ENCODE data around the gene ATRAID.

ATRAID gene

DNA sequence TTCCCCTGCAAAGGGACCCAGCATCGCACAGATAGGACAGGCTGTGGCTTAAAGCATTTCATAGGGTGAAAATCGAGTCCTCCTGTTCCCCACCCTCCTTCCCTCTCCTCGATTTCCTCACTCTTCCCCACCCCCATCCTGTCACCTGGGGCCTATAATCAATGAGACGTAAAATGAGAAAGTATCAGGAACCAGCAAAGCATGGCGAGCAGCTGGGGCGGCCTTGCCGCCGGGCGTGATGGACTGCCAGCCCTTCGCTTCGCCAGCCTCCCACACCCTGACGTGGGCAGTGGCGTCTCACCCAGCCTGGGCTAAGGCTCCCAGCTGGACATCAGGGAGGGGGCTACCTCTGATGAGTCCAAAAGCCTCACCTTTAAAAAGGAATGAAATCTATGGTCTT, 39.9 kb downstream of the ATRAID start:
- DNase-seq, result no peak

DNA sequence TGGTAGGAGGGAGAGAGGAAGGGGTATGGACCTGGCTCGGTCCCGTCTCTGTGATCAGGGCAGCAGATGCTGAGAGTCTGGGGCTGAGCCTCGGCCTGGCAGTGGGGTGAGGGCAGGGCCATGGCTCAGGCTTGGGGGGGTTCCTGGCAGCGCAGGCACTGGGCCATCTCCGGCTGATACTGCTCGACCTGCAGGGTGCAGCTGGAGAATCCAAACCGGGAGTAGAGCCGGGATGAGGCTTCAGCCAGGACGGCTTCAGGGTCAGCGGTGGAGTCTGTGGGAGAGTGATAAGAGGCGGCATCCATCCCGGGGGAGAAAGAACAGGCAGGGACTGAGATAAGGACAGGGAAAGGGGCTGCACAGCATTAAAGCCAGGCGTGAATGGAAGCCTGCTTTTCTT, 43.3 kb downstream of the ATRAID start:
- no peak for DNase-seq

DNA sequence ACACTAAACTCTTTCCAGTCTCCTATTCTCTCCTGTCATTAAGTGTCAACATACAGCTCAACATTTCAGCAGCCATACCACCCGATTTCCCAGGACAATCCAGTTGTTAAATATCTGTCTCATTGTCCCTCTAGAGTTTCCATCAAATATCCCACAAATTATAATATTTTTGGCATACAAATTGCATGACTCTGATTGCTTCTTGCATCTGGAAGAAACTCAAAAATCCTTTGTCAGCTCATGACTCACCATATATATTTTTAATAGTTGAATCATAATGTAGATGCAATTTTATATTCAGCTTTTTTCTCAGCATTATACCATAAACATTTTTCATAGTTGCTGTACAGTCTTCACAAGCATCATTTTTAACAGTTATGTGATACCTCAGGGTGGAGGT, 43.8 kb downstream of the ATRAID start:
- peak; percentile 60 for DNase-seq

DNA sequence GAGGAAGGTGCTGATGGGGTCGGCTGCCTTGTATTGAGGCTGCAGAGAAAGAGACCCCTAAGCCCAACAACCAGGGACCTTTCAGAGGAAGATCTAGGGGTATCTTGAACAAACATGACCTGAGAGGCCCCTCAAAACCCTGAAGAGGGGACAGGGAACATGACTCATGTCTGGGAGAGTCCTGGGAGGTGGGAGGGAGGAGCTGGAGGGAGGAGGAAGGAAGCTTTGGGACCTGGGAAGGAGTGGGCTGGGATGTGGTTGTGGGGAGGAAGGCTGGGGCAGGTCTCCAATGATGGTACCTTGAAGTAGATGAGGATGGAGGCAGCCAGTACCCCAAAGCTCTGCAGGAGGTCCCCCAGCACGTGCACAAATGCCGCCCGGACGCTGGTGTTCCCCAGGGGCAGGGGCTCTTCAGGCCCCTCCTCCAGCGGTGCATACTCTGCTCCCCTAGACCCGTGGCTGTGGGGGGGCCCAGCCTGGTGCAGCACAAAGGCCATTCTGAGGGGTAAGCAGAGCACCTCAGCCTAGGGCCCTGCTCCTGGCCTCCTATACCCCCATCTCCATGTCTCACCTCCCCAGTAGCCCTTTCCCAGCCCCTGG, 45.1 kb downstream of the ATRAID start:
- no peak for DNase-seq

DNA sequence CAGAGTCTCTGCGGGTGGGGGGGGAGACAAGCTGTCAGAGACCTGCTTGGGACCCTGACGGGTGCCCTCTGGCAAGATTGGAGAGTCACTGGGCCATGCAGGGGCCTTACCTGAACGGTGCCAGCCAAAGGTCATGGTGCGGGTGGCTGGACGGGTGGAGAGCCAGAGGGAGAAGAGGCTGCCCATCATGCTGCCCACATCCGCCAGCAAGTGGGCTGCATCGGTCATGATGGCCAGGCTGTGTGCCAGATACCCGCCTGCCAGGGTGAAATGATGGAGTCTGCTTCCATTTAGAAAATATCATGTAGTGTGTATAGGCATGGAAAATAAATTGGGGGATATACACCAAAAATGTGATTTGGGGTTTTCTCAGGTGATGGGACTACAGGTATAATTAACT, 46.2 kb downstream of the ATRAID start:
- DNase-seq, result no peak

DNA sequence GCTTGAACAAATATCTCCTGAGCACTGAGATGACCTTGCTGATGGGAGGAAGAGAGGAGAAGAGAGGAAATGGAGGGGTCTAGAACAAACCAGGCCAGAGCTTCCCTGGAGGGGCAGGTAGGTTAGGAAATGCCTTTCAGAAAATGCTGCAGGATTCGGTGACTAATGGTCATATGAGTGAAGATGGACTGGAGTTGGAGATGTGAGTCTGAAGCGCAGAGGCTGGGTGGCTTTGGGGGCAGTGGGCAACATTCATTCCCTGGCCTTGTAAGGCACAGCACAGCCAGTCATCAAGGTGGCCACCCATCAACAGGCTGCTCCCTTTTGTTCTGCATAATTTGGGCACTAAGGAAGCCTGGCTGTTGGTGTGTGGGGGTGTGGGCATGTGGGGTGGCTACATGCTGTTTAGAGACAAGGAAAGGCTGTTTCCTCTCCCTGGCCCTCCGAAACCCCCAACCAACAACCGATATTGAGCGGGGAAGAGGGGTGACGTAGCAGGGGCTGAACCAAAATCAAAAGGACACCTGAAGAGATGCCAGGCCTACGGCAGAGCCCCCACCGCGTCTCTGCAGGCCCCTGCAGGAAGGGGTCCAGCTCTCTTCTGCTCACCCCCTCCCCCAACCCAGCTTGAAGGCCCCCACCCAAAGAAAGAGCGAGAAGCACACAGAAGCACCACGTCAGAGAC, 49.5 kb downstream of the ATRAID start:
- DNase-seq, result no peak

DNA sequence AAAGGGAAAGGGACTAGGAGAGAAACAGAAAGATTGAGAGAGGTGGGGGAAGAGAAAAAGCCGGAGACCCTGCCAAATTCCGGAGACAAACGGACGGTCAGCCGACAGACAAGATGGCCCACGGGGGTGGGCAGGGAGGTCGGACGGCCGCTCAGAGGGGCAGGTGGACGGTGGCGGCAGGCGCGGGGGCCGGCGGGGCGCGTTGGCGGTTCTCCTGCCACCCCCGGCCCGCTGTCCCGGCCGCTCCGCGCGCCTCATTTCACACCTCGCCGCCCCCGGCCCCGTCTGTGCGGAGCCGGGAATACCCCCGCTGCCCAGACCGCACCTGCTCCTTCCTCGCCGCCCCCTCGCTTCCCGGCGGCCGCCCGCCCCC, 50.1 kb downstream of the ATRAID start:
- DNase-seq, result no peak

DNA sequence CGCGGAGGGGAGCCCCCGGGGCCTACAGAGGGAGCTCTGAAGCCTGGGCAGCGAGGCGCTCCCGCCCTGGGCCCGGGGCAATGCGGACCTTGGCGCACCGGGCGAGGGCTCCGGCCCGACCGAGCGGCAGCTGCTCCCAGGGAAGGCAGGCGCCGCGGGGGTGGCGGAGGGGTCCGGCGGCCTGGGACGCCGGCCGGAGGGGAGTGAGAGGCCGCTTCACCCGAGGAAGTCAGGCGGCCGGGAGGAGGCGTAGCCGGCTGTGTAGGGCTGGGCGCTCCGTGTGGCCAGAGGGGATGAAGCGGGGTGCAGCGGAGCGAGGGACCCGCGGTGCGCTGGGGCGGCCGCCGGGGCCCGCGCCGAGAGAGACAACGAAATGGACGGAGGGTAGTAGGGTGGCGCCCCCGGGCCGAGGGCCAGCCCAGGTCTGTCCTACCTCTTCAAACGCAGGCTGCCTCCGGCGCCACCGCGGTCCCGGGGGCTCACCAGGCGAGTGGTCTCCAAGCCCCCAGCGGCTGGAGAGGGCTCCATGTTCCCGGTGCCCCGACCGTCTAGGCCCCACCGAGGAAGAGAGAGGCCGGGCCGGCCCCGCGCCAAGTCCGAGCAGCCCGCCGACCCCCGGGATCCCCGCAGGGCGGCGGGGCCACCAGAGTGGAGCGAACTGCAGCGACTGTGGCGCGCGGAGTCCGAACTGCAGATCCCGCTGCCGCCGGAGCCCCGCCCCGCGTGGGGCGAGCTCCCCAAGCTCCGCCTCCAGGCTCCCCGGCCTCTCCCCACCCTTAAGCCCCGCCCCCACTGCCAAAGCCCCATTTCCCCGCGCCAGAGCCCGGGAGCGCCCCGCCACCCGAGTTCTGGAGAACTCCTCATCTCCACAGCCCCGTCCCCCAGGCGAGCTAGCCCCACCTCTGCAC, 50.8 kb downstream of the ATRAID start, which contains the start of gene SLC30A3:
TSS of gene SLC30A3 (minus strand) at position 669 of the 908 bp plus-strand sequence. CDS start at position 528, 141 bp downstream.
- DNase-seq, result peak; percentile 17

DNA sequence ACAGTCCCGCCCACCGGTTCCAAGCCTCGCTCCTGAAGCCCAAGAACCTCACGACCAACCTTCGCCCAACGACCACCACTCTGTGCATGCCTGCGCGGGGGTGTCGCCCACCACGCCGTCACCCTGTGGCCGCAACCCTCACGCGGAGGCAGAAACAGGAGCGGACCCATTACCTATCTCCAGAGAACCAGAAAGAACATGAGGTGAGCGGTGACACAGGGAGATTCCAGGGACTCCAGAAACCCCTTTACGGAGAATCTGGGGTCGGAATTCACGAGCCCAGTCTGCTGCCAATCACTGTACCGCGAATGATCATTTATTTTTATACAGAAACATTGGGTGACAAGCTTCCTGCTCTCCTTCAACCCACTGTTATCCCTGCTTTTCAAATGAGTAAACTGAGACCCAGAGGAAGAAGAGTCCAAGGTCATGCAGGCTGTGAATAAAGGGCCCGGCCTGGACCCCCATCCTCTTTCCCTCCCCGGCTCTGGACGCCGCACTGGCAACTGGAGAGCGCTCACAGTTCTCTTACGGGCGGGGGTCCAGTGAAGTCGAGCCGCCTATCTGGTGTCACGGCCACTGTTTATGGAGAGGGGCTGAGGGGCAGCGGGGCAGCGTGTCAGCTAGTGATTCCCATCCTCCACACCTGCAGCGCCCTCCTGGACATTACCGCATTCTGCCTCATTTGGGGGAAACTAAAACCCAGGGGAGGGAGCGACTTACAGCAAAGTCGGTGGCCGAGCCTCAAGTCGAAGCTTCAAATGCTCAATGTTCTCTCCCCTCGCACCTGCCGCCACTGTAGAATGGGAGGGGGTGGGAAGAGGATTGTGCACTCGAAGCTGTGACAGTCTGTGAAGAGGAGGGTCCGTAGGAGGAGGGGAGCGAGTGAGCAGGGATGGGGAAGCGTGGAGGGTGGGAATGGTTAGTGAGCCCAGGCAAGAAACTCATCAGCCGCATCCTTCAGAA, 51.7 kb downstream of the ATRAID start:
- no peak for DNase-seq

DNA sequence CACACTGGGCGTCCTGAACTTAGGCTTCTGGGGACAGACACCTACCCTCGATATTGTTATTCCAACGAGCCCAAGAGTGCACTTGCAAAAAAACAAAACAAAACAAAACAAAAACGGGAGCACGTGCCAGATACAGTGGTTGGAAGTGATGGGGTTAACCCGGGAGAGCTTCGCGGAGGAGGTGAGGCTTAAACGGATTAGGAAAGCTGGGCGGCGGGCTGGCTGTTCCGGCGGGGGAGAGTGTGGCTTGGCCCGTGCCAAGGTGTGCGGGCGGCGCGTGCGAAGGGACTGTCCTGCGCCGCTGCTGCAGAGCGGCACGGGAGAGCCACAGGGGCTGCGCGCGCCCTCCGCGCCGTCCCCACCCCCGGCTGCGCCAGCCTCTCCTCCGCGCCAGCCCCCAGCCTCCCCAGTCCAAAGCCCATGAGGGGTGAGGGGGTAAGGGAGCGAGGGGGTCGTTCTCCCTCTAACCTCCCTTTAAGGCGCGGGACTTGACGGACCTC, 52.5 kb downstream of the ATRAID start:
- DNase-seq, result no peak

DNA sequence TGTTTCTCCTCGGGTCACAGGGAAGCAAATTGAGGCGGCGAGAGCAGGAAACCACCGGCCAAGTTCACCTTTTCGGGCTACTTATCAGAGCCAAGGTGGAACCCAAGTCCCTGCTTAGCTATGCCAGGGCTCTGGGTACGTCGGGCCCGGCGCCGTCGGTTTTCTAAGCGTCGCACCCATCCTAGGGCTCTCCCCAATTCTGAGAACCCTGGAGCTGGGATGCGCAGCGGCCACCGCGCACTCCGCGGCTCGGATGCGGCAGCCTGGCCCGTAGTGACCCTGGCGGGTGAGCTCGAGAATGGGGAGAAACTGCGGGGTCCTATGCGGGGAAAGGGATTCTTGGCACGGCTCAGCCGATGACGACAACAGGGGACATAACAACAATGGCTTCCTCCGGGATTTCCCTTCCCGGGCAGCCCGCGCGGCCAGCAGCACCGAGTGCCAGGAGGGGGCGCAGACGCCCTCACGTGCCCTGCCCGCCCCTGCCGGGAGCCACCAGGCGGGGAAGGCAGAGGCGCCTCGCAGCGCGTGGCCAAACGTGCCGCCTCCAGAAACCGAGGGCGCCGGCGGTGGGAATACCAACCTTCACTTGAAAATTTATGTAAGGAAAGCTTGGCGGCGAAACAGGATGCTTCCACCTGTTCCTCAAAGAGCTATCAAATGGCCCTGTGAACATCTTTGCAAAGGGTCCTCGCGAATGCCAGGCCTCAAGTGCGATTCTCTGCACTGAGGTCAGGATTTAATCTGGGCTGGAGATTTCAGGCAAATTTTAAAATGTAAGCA, 53.1 kb downstream of the ATRAID start:
- peak; percentile 25 for DNase-seq

DNA sequence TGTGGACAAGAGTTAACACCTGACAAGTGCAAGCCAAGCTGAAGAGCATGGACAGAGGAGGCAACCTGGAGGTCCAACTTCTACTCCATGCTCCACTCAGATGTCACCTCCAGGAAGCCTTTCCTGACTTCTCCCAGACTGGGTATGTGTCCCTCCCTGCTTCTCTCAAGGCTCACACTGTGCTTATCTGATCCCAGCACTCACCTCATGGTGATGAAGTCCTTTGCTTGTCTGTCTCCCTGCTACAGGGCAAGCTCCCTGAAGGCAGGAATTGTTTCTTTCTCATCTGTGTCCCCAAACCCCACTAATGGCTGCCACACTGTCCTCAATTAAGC, 53.7 kb downstream of the ATRAID start:
- no peak for DNase-seq

Data from fibroblast of skin of abdomen (primary cell).